DND-41 (cell line): Measurements from ENCODE around the gene KIFAP3.

ENCODE experiments used
- EZH2 ChIP-seq: IDR thresholded peaks from 3 replicates; pipeline ENCODE4 v1.6.1; 2012; ENCODE audit warnings: borderline replicate concordance, low read depth, mild to moderate bottlenecking, moderate library complexity, low read length, inconsistent platforms; ENCODE audit not compliant: severe bottlenecking
- TF ChIP-seq, protein P1 (sequence below): IDR thresholded peaks from 2 replicates; pipeline ENCODE4 v1.5.1; 2012; ENCODE audit warnings: borderline replicate concordance, low read length, moderate library complexity, mild to moderate bottlenecking; ENCODE audit not compliant: poor library complexity, severe bottlenecking; ENCODE audit errors: extremely low read depth

DNA sequence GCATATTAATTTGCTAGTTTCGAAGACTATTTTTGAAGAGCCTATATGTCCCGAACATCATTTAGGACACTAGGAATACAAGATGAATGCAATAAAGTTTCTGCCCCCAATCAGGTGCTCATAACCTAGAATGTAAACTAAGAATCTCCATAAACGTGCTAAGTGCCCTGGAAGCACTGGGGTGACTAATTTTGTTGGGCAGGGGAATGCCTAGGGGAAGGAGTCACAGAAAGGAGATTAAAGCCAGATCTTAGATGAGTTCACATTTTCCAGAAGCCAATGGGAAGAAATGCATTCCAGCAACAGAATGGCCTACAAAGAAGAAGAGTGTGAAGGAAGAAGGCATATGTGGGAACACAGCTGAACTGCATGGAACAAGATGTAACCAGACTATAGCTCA is 200.3 kb downstream of the KIFAP3 start:
- TF ChIP-seq, protein P1, sequence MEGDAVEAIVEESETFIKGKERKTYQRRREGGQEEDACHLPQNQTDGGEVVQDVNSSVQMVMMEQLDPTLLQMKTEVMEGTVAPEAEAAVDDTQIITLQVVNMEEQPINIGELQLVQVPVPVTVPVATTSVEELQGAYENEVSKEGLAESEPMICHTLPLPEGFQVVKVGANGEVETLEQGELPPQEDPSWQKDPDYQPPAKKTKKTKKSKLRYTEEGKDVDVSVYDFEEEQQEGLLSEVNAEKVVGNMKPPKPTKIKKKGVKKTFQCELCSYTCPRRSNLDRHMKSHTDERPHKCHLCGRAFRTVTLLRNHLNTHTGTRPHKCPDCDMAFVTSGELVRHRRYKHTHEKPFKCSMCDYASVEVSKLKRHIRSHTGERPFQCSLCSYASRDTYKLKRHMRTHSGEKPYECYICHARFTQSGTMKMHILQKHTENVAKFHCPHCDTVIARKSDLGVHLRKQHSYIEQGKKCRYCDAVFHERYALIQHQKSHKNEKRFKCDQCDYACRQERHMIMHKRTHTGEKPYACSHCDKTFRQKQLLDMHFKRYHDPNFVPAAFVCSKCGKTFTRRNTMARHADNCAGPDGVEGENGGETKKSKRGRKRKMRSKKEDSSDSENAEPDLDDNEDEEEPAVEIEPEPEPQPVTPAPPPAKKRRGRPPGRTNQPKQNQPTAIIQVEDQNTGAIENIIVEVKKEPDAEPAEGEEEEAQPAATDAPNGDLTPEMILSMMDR = no peak
- TF ChIP-seq EZH2 = no peak
